AG08396 (cell line): ENCODE data around the gene UBE2J1.
"Not testable (repeated sequence)": the region's sequence is repeated elsewhere in the genome, so short reads cannot be mapped to it uniquely, and the experiment has no call there.

Source experiments
- DNase-seq: peaks from one replicate; pipeline ENCODE4 v3.0.0; 2012; ENCODE audit warnings: low spot score, mixed read lengths

UBE2J1 gene, protein sequence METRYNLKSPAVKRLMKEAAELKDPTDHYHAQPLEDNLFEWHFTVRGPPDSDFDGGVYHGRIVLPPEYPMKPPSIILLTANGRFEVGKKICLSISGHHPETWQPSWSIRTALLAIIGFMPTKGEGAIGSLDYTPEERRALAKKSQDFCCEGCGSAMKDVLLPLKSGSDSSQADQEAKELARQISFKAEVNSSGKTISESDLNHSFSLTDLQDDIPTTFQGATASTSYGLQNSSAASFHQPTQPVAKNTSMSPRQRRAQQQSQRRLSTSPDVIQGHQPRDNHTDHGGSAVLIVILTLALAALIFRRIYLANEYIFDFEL

DNA sequence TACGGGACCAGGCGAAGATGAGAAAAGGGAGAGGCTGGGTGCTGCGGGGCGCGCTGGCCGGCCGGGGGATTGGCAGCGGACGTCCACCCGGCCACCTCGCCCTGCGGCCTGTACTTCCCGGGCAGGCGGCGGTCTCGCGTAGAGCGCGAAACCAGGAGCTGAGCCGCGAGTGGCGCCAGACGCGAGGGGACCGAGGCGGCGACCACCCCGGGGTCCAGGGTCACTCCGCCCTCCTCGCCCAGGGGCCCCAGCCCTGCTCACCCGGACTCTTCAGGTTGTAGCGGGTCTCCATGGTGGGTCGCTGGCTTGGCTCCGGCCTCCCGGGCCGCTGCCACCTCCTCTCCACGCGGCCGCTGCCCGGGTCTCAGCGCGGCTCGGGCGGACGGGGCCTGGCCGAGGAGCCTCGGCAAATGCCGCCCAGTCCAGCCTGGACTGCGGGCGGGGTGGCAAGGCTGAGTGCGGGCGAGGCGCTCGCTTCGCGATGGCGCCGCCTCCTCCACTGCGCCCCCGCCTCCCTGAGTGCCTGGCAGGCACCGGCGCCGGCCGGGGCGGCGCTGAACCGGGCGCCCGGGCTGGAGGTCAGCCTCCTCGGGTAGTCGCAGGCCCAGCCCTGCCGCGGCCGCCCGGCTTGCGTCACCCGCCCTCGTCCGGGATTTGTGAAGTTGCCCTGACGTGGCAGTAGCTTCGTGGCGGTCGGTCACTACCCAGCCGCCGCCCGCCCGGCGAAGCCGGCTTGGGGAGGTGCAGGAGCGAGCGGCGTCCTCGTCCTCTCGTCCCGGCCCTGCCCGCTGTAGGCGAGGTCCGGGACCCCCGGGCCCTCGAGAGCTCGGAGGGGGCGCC, at the start of gene UBE2J1:
Gene UBE2J1, minus strand, starts transcription at position 445 of the 840 bp plus-strand sequence. Its CDS starts 153 bp downstream, at position 292.
- DNase-seq = peak; percentile 95

DNA sequence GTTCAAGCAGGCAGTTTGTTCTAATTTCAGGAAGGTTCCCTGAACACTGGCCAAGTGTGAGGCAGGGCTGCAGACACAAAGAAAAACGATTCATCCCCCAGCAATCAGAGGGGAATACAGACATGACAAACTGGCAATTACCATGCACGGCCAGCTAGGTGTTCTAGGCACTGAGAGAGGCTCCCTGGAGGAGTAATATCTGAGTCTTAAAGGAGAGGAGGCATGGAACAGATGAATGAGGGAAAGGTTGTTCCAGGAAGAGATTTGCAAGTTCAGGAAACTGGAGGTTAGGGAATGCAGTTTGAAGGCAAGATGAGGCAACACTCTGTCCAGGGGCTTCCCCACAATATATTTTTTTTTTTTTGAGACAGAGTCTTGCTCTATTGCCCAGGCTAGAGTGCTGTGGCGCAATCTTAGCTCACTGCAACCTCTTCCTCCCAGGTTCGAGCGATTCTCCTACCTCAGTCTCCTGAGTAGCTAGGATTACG, 48.4 kb upstream of the UBE2J1 start:
- DNase-seq = no peak

DNA sequence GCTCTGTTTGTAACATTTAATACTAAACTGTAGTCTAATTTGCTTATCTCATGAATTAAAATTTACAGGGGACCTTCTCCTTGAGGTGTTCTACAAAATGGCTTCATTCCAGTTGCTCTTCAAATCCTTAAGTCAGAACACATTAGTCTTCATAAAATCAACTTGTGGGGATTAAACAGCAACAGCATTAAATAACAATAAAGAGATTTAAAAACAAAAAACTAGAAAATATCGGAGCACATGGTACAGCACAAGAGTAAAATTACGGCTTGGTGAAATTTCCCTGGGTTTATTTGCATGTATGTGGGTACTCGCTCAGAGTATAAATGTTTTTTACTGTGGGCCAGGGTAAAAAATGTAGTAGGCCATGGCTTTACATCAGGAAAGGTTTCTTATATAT, 47.5 kb upstream of the UBE2J1 start:
- no peak for DNase-seq

DNA sequence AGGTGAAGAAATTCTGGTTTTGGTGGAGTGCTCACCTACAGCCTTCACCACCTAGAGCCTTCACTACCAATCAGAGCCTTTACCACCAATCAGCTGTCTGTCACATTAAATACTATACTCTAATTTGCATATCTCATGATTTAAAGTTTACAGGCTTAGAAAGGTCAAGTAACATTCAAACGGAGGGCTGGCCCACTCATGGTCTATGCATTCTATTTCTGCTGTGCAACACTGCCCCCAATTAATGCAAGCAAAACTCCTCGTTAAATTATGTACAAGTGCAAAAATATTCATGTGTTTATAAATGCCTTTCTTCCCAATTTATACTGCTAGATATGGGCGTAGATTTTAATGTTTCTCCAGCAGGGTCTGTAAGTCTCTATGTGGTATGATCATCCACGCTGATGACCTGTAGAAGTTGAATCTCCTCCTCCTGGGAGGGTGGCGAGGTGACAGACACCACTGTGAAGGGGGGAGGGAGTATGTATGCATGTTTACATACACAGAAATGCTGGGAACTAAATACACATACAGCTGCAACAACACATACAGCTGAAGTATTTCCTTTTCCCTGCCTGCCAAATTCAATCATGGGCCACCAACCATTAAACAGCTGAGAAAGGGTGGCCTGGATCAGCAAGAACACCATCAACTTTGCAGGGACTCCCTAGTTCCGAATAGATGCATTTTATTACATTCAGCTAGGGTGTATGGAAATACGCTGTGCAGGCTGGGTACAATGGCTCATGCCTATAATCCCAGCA, 46.4 kb upstream of the UBE2J1 start:
- no peak for DNase-seq

DNA sequence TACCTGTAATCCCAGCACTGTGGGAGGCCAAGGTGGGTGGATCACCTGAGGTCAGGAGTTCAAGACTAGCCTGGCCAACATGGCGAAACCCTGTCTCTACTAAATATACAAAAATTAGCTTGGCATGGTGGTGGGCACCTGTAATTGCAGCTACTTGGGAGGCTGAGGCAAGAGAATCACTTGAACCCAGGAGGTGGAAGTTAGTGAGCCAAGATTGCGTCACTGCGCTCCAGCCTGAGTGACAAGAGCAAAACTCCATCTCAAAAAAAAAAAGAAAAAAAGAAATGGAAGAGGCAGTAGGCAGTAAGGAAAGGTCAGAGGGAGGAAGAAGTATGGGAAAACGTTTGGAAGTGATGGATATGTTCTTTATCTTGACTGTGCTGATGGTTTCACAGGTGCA, 45.4 kb upstream of the UBE2J1 start:
- not testable (repeated sequence) for DNase-seq

DNA sequence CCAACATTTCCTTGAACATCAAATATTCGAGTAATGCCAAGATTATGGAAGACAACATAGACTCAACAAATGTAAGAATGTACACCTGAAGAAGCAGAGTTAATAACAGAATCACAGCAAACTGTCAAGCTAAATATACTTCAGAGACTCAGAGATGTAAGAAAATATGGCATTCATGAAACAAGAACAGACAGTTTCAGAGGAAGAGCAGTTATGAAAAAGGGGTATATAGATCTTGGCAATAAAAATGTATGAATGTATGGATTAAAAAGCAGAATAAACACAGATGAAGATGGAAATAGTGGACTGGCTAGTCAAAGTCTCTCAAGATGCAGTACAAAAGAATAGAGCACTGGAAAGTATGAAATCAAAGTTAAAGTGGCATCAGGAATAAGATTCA, 41.1 kb upstream of the UBE2J1 start:
- no peak for DNase-seq

DNA sequence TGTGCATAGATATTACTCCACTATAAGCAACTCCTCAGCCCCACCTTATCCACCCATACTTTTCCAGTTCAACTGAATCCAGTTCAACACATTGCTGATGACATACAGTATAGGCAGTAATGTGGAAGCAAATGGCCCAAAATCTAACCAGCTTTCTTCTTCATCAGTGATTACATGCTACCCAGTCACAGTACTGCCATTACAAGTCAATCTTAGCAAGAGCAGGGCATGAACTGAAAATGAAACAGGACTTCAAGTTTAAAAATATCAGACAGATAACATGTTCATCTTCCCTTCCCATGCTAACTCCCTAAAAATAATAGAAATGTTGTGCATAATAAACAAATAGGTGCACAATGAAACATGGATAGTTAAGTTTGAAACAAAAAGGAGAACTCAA, 40.3 kb upstream of the UBE2J1 start:
- DNase-seq = no peak

DNA sequence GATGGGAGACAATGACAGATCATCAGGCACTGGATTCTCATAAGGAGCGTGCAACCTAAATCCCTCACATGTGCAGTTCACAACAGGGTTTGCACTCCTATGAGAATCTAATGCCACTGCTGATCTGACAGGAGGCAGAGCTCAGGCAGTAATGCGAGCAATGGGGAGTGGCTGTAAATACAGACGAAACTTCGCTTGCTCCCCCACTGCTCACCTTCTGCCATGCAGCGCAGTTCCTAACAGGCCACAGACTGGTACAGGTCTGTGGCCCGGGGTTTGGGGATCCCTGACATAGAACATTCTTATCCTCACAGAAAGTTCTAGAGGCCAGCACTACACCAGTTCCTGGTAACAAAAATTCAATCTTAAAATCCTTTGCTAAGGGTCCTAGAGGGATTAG, 36.3 kb upstream of the UBE2J1 start:
- DNase-seq = no peak

DNA sequence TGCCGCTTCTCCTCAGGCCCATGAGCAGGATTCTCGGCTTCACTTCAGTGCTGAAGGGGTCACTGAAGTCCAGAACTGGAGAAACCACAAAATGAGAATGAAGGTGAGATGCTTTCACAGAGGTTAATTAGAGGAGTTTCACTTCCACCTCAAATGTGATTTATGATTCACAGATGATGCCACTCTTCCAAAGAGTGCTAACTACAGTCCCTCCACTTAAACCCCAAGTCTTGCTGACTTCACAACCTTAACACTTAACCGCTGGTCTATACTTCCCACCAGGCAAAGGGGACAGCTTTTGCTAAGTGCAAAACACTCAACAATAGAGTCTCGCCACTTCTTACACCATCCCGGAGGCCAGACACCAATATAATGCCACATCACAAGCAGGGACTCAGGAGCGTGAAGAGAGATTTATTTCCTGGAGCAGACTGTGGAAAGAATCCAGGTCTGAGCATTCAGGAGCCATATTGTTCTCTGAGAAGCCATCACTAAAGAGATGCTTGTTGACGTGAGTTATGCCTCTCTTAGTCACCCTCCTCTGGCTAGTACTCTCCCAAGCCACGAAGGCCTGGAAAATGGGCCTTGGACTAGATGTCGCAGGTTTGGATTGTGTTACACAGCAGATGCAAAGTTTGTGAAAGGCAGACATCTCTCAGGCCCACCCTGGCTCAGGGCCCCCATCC, 35.1 kb upstream of the UBE2J1 start:
- no peak for DNase-seq

DNA sequence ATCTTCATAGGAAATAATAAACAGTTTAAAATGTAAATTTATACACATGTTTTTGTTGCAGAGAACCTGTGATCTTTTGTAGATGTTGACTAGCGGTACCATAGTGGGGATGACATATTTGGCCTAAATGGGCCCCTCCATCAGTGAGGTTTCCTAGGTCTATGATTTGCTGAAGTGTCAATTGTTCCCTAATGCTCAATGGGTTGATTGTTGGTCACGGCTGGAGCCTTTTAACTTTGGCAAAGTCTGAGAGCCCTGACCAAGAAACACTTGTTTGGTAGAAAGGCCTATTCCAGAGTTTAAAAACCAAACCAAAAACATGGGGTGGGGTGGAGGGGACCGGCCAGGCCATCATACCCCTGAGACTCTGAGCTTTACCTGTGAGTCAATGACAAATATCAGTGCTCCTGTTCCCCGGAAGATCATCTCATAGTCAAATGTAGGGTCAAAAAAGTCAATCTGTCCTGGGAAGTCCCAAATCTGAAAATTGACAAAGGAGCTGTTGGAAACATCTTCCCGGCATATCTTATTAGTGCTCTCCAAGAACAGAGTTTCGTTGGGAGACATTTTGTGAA, 34.5 kb upstream of the UBE2J1 start:
- DNase-seq = no peak

DNA sequence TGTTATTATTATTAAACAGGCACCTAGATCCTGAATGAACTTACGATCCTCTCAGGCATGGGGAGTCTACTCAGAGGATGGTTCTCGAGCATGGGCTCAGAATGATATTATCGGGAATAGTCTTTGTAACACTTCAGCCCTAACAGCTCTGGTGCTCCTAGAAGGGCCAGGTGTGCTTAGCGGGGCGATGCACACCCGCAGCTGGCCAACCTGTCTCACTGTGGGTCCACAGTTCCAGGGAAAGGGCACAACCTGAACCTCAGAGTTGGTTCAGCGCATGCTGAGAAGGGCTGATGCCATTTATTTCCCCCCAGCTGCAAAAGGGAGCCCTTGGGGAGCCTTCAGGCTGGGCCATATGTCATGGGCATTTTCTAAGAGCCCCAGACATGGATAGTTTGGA, 33.3 kb upstream of the UBE2J1 start:
- no peak for DNase-seq

DNA sequence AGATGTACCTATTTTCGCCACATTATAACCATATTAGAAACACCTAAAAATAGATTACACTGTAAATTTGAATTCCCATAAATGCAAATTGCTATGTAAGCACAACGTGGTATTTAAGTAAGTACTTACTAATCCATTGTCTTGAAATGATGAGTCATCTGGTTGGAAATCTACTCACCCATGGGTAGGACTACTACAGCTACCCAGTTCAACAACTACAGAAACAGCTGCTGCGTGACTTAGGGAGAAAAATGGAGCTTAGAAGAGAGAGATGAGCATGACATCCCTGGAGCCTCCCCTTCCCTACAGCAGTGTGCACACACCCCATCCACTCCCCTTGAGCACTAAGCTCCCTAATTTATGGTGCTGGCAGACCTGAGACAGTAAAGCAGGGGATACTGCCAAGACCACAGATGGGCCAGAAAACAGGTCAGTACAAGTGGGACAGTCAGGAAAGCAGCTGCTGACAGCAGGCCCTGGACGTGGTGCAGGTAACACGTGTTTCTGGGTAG, 32.7 kb upstream of the UBE2J1 start:
- no peak for DNase-seq

DNA sequence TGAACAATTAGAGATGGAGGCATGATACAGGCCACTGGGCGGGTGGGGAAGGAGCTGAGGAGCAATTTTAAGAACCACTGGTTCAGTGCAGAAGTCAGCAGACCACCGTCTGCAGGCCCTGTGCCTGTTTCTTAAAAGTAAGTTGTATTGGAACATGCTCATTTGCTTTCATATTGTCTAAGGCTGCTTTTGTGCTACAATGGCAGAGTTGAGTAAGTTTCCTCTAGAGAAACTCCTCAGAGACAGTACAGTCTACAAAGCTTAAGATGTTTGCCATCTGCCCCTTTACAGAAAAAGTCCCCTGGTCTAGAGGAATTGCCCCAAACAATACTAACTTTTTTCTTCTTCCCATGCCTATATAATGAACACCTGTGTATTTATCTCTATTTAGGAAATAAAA, 28.5 kb upstream of the UBE2J1 start:
- DNase-seq = no peak

DNA sequence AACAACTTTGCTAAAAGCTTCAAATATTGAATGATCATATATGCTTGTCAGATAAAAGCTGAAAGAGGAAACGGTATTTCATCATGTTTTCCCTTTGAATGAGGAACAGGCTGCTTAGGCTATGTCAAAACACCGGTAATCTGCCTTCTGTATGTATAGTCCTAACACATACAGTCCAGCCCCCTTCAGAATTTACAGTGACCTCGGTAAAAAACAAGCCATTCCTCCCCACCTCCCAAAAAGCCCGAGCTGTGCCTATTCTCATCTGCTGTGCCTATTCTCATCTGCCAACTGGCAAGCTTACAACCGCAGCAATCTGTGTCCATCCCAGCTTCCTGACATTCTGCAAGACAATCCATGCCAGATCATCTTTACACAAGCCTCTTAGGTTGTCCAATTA, 26.8 kb upstream of the UBE2J1 start:
- DNase-seq = no peak

DNA sequence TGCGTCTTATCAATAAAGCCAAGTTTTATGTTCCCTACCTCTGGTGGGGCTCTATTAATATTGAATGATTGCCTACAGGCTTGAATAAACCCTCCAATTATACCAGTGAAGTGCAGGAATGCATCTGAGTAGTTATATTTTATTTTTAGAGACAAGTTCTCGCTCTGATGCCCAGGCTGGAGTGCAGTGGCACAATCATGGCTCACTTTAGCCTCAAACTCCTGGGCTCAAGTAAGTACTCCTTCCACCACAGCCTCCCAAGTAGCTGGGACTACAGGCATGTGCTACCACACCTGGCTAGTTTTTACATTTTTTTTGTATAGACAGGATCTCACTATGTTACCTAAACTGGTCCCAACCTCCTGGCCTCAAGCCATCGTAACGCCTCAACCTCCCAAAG, 26.1 kb upstream of the UBE2J1 start:
- DNase-seq = no peak

DNA sequence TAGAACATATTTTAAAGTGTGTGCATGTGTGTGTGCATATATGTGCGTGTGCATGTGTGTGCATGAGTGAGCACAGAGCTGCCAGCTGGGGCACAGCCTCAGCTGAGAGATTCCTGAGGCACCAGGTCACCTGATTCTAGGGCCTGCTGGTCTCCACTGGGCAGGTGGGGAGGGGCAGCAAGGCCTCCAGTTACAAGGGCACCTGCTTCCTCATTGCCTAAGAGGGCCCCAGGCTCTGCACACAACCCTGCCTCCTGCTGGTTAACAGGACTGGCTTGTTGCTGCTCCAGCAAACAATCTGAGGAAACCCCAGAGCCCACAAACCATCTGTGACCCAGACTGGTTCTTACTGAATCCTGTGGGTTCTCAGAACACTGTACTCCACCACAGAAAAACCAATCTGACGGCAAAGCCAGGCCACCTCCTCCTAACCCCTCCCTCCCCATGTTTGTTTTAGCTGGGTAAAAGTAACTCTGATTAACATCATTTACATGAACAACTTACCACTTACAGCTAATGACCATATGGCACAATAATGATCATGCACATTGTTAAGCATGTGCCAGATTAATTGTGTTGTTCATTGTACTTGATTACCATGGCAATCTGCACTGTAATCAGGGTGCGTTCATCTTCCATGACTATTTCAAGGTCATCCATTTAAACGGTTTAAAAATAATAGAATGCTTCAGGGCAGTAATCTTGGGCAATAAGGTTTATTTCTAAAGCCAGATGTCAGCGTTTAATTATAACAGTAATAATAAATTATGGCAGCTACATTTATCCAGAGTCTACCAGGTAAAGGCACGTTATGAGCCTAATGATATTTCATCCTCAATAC, 23.1 kb upstream of the UBE2J1 start:
- no peak for DNase-seq

DNA sequence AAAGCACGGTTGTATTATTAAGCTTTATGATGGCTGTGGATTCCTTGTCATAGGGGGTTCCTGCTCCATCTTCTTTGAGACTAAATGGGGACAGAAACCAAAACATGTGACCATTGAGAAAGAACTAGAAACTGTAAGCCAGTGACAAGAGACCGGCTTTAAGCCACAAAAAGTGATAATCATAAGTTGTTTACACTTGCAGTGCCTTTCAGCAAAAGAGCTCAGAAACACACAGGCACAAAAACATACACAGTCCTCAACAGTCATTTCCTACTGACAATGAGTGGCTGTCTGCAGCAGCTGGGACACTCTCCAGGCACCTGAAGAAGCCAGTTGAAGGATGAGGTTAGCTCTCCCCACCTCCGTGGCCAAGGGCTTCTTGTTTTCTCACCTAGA, 20.0 kb upstream of the UBE2J1 start:
- DNase-seq = no peak

DNA sequence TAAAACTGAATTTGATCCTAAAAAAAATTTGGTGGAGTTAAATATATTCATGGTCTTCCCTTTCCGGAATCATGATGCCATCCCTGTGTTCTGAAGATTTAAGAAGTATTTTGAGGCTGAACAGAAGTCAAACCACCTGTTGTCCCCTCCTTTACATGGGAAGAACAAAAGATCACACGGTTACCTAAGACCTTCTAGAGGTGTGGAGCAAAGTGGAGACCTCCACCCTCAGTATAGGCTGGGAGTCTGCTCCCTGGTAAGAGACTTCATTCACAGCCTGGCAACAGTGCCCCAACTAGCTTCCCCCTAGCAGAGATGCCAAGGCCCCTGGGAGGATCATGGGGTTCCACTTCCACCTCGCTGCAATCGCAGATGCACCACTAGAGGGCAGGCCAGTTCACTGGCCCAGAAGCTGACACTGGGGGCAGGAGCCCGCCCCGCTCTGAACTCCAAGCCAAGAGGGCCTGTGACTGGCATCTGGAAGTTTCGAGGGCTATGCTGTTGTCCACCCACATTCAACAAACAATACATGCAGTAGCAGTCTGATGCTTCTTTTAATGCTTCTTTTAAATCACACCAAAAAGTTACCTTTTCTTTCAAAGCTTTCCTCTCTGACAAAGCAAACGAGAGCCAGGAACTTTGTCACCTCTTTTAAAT, 19.5 kb upstream of the UBE2J1 start:
- peak; percentile 79 for DNase-seq

DNA sequence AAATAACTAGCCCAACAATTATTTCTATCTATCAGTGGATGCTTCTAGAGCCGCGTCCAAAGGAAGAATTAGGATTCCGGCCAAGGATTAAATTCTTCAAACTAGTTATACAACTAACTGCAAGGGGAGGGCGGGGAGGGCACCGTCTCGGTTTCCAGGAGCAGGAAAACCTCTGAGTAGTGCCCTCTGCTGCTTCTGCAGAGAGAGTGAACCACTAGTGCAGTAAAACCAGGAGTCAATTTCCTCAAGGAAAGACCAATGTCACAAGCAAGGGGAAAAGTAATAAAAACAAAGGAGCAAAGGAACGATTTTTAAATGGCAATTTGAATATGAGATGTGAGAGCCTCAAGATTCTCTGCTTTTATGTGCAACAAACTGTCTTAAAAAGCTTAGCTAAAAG, 16.5 kb upstream of the UBE2J1 start:
- DNase-seq = peak; percentile 60

DNA sequence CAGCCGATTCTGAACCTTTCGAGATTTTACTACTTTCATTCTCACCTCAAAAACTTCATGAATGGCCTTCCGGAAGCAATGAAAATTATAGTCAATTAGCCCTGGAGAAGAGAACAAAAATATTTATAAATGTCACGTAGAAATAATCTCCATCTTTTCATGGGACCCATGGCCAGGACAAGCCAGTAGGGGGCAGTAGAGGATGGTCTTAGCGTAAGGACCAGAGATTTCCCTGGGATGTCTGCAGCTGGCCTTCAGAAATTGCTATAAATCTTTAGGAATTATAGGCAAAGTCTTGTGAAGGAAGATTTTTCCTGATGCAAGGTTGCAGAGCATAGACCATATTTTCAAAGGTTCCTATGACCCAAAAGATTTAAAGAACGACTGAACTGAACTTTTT, 15.6 kb upstream of the UBE2J1 start:
- peak; percentile 51 for DNase-seq
